ENCODE results near the gene CD151.

- TF ChIP-seq CTCF (IDR thresholded peaks at IDR 0.05 in 8 of 11, conservative IDR thresholded peaks at IDR 0.05 in 3 of 11) (peak in 2 of 11 experiments; percentile 5 to 25), POLR2AphosphoS5 (IDR thresholded peaks at IDR 0.05) (peak; percentile 94), POLR2A (IDR thresholded peaks at IDR 0.05) (no peak)
Measured at GRCh38 chr11:843818-844692, 11.3 kb downstream of the CD151 start.

Data from spleen (tissue), 7 donors.